Midbrain (tissue), 1 donor: ENCODE results near the gene KRT14.
A peak's percentile ranks its signal among the peaks of the same experiment; 100 is the strongest.
"Not testable (repeated sequence)": the region's sequence is repeated elsewhere in the genome, so short reads cannot be mapped to it uniquely, and the experiment has no call there.

ENCODE experiments used
- DNase-seq: peaks from one replicate; lab custom pipeline; 2025; lab: John Stamatoyannopoulos, UW

Gene KRT14

DNA sequence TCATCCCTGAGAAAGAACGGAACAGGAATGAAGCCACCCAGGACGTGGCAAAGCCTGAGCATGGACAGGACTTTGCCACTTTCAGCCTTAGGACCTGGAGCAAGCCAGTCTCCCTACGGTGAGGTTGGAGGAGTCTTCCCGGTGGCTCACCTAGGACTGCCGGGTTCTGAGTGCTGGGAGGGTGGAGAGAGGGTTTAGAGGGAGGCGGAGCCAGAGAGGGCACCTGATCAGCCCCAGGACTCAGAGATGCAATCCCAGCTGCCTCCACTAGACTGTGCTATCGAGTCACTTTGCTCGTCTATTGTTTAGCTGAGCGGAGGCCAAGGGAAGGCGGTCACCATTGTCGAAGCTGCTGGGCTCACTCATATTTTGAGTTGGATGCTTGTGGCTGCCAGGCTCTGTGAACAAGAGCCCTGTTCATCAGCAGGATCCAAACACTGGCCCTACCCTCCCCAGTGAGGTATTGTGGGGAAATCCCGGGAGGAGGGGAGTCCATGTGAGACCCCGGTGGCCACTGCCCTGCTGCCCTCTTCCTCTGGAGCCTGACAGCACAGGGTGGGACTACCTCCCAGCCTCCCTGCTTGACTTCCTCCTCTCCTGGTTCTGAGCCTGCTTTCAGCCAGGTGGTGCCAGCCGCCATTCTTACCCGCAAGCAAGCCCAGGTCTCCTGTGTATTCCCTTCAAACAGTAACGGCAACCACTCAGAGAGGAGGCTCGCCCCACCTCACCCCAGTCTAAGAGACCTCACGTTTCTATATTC is 7.0 kb downstream of the KRT14 start:
- peak; percentile 18 for DNase-seq

DNA sequence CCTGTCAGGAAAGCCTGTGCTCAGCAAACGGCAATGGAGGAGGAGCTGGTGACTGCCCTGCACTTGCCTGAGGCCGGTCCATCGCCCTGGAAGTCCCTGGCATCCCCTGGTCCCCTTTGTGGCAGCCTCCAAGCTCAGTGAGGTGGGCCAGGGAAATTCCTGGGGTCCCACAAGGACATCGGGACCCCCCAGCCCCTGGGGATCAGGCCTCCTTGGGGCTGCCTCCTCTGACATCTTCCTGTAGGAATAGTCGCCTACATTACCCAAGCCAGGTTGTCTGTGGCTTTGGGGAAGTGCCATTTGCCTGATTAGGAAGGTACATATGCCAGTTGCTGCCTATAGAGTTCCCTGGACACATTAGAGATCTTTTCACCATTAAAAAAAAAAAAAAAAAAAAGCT is 7.7 kb downstream of the KRT14 start:
- no peak for DNase-seq

DNA sequence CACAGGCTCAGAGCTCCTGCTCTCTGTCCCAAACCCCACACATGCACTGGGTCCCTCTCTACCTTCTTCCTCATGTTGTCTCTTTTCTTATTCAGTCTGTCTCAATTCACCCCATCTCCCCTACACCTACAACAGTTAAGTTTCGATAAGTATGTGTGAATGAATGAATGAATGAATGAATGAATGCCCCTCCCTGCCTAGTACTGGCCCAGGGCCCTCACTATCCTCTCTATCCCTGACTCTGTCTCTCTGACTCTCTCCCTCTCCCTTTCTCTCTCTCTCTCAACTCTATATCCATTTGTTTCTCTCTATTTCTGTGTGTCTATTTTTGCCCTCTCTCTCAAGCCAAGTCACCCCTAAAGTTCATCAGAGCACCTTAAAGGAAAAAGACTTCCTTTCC is 8.2 kb downstream of the KRT14 start:
- no peak for DNase-seq

DNA sequence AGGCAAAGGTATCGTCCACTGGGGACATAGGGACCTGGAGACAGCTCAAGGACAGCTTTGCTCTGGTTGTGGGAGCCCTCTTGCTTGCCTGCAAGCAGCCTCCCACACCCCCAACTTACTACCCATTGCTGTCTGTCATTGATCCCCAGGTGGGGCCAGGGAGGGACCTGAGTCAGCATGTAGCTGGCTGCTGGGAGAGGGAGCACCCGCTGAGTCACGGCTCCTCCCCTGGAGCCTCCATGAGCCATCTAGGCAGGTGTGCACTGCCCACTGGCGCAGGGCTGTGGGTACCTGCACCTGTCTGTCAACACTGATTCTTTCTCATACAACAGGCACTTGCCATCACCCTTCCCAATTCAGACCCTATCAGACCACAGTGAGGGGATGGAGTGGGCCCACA is 10.0 kb downstream of the KRT14 start:
- DNase-seq = not testable (repeated sequence)

DNA sequence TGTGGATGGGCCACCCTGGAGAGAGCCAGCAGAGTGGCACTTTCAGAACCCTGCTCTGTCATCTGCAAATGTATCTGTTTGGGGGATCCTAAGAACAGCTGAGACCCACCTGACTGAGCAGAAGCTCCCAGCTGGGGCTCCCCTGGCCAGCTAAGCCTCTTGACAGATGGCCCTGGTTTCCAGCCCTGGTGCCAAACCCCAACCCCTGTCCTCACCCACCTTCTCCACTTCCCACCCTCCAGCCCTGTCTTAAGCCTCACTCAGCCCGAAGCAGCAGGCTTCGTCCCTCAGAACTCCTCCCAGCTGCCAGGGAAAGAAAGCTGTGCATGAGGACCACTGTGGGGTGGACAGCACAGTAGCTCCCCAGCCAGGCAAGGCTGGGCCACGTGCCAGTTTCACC is 11.4 kb downstream of the KRT14 start:
- no peak for DNase-seq

DNA sequence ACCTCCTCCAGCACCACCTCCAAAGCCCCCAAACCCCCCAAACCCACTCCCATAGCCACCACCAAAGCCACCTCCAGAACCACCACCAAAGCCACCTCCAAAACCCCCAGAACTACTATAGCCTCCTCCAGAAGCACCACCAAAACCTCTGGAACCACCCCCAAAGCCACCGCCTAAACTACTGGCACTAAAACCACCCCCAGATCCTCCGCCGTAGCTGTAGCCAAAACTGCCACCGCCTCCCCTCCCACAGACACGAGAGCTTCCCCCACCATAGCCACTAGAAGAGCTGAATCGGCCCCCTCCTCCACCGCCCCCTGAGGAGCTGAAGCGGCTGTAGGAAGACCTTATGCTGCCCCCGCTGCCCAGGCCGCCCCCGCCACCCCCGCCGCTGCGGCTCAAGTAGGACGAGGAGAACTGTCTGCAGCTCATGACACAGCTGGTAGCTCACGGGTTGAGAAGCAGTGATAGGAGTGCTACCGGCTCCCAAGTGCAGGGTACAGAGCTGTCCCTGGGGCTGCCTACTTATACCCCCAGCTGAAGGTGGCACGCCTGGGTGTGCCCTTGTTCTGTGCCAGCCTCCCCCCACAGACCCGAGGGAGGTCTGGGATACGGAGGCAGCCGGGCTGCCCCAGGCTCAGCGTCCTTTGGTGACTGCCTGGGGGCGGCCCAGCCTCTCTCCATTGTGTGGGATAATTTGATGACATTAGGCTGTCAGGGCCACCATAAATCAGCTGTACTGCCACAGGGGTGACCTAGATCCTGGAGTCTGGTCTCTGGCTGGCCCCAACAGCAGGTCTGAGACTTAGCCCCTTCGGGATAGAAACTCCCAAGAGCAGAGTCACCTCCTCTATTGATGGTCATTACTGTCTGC is 14.9 kb downstream of the KRT14 start, which contains the start of gene KRT9:
KRT9 (minus strand) TSS at position 499 of the 874 bp plus-strand sequence; CDS start at position 432, 67 bp downstream.
- no peak for DNase-seq

DNA sequence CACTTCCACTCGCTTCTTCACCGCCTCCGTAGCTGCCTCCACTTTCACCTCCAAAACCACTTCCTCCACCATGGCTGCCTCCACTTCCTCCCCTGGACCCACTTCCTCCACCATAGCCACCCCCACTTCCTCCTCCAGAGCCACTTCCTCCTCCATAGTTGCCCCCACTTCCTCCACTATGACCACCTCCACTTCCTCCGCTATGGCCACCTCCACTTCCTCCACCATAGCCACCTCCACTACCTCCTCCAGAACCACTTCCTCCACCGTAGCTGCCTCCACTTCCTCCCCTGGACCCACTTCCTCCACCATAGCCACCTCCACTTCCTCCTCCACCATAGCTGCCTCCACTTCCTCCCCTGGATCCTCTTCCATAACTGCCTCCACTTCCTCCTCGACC is 19.4 kb downstream of the KRT14 start:
- DNase-seq = no peak

DNA sequence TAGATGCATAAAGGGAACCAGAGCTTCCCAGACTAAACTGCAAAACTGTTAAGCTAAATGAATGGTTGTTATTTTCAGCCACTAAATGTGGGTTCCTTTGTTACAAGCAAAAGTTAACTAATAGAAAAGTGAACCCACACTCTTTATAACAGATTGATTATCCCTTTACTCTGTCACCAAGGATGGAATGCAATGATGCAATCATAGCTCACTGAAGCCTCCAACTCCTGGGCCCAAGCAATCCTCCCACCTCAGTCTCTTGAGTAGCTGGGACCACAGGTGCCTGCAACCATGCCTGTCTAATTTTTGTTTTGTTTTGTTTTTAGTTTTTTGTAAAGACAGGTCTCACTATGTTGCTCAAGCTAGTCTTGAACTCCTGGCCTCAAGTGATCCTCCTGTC is 21.4 kb downstream of the KRT14 start:
- DNase-seq = no peak

DNA sequence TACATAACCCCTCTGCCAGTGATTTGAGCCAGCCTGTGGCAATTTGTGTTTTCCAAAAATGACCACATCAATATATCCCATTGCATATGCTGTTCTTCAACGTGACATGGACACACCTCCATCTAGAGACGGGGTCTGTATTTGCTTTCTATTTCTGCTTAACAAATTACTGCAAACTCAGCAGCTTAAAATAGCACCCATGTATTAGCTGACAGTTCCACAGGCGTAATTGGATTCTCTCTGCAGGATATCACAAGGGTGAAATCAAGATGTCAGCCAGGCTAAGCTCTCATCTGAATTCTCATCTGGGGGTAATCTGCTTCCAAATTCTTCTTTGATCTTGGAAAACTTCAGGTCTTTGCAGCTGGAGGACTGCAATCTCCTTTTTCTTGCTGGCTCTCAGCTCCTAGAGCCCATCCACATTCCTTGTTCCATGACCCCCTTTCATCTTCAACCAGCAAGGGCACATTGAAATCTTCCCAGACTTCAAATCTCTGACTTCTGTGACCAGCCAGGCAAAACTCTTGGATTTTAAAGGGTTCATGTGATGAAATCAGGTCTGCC is 23.0 kb downstream of the KRT14 start:
- DNase-seq = no peak

DNA sequence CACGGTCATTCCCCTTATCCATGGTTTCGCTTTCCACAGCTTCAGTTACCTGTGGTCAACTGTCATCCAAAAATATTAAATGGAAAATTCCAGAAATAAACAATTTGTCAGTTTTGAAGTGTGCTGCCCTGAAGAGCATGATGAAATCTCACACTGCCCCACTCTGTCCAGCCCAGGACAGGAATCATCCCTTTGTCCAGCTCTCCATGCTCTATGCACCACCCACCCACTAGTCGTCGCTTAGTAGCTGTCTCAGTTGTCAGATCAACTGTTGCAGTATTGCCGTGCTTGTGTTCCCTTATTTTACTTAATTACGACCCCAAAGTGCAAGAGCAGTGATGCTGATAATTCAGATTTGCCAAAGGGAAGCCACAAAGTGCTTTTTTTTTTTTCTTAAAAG is 25.1 kb downstream of the KRT14 start:
- no peak for DNase-seq

DNA sequence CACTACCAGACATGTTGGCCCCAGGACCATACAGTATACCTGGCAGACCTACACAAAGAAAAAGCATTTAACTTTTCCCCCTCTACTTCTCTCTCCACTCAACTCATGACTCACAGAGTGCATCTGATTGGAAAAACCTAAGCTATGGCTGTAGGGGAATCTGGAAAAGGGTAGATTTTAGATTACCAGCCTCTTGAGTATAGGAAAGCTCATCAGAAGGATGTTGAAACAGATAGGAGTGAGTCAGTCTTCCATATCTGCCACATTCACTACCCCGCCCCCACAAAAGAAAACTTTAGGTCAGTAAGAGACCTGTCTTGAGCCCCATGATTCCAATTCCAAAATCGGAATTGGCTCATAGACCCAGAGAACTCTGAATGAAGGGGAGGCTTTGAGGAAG is 27.1 kb downstream of the KRT14 start:
- no peak for DNase-seq

DNA sequence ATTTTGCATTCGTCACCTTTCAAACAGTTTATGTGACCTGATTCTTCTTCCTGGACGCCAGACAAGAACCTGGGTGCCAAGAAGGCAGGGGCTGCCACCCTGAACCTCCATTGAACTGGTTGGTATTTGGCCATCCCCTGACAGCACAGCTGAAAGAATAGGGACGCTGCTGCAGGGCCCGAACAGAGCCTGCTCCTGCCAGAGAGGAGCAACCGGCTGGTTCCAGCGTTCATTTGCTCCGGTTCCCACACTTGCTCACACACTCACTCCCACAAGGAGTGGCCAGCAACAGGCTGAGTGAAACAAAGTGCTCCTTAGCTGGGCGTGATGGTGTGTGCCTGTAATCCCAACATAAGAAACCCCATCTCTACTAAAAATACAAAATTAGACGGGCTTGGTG is 29.8 kb downstream of the KRT14 start:
- DNase-seq = no peak

DNA sequence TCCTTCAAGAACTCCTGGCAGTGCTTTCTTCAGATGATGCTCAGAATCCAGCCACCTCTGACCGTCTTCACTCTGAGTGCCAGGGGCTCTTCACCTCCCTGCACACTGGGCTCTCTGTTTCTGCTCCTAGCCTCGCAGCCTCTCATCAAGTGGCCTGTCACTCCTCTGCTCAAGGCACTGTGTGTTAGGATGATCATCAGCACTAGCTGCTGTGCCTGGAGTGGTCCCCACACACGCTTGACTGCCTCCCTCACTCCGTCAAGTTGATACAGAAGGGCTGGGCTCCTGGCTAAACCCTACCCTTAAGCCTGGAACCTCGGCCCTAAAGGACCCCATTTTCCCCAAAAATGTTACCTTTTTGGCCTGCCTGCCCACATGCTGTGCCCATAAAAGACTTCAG is 30.4 kb downstream of the KRT14 start:
- DNase-seq = no peak

DNA sequence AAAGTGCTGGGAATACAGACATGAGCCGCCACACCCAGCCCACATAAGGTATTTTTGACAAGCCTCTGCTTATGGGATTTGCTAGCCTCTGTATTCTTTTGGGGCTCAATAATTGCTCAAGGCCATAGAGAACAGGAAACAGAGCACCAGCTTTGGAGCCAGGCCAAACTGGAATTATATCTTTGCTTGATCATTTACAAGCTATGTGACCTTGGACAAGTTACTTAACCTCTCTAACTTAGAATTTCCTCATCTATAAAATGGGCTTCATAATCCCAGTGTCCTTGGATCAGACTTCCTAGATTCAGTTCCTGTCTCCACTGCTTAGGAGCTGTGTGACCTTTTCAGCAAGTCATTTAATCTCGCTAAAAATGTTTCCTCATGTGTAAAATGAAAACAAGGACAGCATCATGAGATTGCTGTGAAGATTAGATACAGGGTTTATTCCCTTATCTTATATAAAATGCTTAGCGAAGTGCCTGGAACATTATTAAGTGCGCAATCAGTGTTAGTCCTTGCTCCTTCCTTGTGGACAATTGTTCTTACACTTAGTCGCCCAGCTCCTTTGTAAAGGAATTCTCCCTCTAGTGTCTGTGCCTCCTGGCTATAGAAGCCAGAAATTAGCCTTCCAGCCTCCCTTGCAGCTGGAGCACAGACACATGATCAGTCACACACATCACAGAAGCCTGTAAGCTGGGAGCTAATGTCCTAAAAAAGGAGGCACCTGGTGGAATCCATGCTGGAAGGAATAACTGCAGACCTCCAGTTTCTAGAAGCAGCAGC is 31.4 kb downstream of the KRT14 start:
- no peak for DNase-seq

DNA sequence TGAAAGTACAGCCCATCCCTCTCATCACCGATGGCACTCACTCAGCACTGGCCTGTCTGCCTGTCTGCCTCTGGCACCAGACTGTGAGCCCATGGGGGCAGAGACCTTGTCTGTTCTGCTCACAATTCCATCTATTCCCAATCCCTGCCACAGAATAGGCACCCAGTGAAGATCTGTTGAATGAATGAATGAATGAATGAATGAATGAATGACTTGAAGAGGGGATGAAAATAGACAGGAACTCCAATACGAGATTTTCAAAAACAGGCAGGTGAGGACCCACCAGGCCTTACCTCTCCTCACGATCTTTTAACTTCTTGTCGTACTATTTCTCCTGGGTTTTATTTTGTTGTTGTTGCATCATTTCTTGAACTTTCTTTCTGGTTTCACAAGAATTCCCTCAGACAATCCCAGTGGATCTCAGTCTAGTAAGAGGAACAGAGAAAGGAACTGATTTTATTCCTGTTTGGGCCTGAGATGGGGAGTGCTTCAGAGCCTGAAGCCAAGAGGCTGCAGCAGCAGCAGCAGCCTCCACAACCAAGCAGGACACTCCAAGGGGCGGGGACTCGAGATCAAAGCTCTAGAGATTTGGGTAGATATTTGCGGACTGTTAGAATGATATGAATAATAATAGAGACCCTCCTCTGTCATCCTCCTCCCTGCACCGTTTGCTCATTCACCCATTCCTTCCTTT is 32.6 kb downstream of the KRT14 start:
- DNase-seq = no peak

DNA sequence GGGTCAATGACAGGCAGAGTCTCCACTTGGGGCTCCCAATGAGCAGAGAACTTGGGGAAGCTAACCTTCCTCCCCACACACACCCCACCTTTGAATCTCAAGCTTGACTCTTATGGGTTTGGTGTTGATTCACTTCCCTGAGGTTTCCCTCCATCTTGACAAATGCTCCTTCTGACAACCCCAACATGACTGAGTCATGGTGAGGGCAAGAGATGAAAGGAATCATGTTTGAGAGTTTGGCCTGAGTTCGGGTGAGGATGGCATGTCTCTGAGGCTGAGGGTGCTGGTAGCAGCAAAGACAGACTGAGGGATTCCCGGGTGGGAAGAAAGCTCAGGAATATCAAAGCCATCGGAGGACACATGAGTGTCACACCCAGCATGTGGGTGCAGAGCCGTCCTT is 33.5 kb downstream of the KRT14 start:
- DNase-seq = no peak

DNA sequence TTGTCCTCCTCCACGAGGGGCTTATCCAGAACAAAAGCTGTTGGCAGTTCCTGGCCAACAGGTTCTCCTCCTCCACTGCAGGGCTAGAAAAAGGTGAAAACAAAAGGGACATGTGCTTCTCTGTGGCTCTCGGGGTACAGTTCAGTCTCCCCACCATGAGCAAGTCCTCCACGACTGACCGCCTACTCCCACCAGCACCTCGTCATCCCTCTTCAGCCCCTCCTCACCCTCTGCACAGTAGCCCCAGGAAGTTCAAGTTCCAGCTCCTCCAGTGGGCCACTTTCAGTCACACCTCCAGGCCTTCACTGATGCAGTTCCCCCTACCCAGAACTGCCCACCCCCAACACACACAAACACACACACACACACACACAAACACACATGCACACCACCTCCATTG is 34.2 kb downstream of the KRT14 start:
- no peak for DNase-seq

DNA sequence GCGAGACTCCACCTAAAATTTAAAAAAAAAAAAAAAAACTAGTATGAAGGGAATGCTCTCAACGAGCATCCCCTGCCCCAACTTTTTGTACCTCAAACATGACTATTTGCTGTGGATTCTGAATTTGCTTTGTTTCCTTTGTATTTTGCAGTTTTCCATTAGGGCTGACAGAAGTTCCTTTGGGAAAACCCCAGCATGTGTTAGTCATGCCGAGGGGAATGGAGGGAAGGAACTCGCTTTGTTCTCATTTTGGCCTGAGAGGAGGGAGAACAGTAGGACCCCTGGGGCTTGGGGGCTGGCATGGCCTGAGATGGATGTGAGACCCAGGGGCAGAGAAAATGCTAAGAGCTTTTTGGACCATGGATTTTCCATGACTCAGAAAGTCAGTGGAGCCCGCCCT is 35.3 kb downstream of the KRT14 start:
- DNase-seq = no peak

DNA sequence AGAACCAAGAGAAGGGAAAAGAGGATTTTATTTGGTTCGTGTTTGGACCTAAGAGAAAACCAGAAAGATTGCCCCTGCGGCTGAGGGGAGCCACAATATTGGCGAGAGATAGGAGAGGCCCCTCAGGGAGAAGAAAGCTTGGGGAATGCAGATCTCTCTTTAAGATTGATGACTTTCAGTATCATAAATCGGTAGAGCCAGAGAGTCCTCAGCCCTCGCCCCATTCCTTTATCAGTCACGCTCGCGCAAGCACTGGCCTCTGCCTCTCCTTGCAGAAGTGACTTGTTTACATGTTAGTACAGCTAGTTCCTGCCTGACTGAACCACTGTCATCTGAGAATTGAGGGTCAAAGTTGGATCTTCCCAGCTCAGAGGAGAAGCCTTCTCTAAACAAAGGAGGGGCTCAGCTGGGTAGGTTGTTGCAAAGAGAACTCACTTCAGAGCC is 37.1 kb downstream of the KRT14 start:
- no peak for DNase-seq

DNA sequence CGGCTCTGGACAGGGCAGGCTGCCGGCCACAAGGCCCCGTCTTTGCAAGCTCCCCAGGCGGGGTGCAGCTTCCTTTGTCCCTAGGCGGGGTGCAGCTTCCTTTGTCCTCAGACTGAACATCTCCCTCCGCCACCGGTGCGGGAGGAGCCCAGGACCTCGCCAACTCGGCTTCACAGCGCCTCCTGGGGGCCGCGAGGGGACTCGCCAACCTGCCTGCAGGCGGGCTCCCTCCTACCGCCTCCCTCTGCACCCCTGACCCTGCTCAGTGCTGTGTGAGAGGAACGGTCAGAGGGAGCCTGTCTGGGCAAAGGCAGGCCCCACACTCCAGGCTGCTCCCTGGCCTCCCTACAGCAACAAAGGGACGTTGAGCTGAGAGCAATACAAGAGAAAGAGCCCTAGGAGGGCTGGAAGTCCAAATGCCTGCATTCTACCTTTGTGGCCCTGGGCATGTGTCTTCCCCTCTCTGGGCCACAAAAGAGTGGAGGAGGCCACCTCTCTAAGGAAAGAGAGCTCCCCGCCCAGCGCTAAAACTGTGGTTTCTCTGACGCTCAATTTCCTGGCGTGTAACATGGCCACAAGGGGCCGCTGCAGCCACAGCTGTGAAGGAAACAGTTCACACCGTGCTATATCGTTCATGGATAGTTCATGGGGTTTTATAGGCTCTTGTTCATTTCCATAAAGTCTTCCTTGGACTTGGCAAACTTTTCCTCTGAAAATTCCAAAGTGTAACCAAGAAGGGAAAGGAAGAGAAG is 37.7 kb downstream of the KRT14 start:
- peak; percentile 73 for DNase-seq
